Stimulated activated CD4-positive, alpha-beta T cell treated with anti-CD3 and anti-CD28 coated beads, Interleukin-15, amount 100 ng/mL, for 1 hour (primary cell): Measurements from ENCODE around the gene CASP2.

Experiments used
- DNase-seq, 2 donors: peaks; one replicate each; pipeline ENCODE4 v3.0.0-alpha.2; 2020; ENCODE audit warnings: low read depth in 1 of 2, low spot score in 1 of 2

CASP2 gene

GRCh38 chr7:143287935-143288826 is at the start of gene CASP2:
TSS of gene CASP2 (plus strand) at chr7:143288351. CDS start at chr7:143288456, 105 bp downstream.
- peak; percentile 98 to 99 for DNase-seq

- DNase-seq: no peak
Measured at GRCh38 chr7:143239813-143240212, 48.3 kb upstream of the CASP2 start.

GRCh38 chr7:143240291-143241168 is 47.6 kb upstream of the CASP2 start:
- DNase-seq: peak; percentile 32 to 42

GRCh38 chr7:143242306-143242705 is 45.8 kb upstream of the CASP2 start:
- DNase-seq: no peak

DNA sequence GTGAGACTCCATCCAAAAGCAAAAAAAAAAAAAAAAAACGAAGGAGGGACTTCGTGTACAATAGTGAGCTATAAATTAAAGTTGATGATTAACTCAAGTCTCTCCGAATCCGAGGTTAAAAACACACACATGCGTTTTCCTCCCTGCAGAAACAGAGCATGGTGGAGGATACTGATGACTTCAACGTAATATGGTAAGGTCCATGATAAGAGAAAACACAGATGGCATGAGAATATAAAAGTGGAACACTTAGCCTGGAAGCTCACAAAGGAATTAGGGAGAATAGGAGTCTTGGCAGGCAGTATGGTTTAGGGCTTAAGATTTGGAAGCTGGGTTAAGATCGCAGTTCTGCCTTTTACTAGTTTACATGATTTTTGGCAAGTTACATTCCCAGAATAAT is 45.0 kb upstream of the CASP2 start:
- no peak for DNase-seq

DNA sequence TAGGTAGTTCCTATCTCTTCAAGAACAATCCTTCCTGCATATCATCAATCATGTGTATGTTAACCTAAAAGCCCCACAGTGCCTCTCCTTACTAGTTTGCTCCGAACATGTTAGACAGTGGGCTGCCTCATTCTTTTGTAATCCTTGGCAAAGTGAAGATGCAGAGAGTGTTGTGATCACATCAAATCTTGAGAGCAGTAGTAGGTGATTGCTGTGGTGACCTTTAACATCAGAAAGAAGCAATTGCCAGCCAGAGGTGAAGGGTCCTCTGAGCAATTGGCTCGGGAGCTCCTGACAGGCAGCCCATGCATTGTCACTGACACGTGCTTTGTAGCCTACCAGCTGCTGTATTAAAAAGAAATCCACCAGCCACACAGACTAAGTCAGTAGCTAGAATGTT is 44.5 kb upstream of the CASP2 start:
- DNase-seq: no peak

- no peak for DNase-seq
Measured at GRCh38 chr7:143244321-143244720, 43.8 kb upstream of the CASP2 start.

- no peak for DNase-seq
Measured at GRCh38 chr7:143245123-143245522, 43.0 kb upstream of the CASP2 start.

DNA sequence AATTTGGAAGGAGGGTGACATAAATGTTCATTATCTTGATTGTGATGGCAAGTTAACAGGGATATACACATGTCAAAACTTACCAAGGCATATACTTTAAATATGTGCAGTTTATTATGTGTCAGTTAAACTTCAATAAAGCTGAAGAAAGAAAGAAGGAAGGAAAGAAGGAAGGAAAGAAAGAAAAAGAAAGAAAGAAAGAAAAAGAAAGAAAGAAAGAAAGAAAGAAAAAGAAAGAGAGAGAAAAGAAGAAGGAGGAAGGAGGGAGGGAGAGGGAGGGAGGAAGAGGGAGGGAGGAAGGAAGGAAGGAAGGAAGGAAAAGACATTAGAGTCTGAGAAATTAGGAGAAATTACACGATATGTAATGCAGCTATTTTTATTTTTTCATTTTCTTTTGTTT is 40.8 kb upstream of the CASP2 start:
- no peak for DNase-seq

DNA sequence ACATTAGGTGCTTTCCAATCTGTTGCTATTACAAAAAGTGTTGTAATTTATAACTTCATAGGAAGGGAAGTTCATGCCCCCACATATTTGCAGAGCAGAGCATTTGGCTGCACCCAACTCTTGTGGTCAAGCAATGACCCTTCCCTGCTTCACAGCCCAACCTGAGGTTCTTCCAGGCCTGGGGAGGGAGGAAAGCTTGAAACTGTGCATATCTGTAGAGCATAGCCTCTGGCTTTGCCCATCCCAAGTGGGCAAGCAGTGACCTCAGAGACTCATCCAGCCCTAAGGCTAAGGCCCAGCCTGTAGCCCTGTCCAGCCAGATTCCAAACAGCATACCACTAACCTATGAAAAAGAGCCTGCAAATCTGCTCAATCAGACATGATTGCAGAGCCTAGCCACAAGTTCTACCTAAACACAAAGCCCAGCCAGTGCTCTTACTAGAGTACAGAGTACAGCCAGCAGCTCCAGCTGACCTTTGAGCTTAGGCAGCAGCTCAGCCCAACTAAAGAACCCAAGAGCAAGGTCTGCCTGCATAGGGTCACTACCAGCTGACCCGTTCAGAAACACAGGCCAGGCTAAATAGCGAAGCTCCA is 39.3 kb upstream of the CASP2 start:
- DNase-seq: no peak

DNA sequence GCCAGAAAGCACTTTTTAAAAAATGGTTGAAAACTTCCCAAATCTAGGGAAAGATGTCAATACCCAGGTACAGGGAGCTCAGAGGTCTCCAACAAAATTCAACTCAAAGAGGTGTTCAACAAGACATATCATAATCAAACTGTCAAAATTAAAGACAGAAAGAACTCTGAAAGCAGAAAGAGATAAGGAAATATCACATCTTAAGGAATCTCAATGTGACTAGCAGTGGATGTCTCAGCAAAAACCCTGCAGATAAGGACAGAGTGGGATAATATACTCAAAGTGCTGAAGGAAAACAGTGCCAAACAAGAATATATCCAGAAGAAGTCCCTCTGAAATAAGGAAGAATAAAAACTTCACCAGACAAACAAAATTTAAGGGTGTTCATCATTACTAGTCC is 38.0 kb upstream of the CASP2 start:
- no peak for DNase-seq

- DNase-seq: no peak
Measured at GRCh38 chr7:143250822-143251221, 37.3 kb upstream of the CASP2 start.

- DNase-seq: no peak
Measured at GRCh38 chr7:143252006-143252405, 36.1 kb upstream of the CASP2 start.

DNA sequence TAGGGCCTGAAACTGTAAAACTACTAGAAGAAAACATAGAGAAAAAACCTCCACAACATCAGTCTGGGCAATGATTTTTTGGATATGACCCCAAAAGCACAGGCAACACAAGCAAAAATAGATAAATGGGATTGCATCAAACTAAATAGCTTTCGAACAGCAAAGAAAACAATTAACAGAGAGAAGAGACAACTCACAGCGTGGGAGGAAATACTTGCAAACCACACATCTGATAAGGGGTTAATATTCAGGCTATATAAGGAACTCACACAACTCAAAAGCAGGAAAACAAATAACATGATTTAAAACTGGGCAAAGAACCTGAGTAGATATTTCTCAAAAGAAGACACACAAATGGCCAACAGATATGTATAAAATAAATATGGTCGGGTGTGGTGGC is 32.6 kb upstream of the CASP2 start:
- DNase-seq: no peak

GRCh38 chr7:143256325-143256724 is 31.8 kb upstream of the CASP2 start:
- no peak for DNase-seq

DNA sequence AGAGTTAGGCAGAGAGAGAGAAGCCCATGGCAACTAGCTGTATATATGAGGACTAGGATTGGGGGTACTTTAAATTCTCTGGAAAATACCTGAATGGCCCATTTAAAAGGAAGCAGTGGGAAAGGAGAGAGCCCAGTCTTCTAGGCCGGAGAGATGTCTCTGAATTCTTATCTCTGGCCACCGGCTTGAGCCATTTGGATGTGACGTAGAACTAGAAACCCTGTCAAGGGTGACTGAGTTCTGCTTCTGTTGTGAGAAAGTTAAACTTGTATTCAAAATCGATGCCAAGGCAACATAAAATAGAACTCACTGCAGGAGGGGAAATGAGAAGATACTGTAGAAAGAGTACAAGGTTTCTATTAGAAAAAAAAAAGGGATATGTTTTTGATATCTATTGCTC is 31.2 kb upstream of the CASP2 start:
- DNase-seq: no peak

- DNase-seq: no peak
Measured at GRCh38 chr7:143257501-143257900, 30.6 kb upstream of the CASP2 start.

- no peak for DNase-seq
Measured at GRCh38 chr7:143258831-143259230, 29.3 kb upstream of the CASP2 start.

DNA sequence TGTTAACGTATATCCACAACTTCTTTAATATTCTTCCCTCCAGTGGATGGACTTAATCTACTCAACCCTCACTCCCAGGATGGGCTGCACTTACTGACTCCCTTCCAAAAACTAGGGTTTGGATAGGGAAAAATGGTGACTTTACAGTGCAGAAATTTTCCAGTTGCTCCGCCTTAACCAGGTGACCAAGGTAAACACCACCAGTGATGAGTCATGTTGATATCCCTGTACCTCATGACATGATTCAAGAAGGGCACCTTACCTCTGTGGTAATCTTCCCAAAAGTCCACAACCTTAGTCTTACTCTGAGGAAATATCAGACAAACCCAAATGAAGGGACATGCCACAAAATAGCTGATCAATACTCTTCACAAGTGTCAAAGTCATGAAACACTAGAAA is 28.4 kb upstream of the CASP2 start:
- no peak for DNase-seq

- DNase-seq: no peak
Measured at GRCh38 chr7:143261901-143262300, 26.2 kb upstream of the CASP2 start.

DNA sequence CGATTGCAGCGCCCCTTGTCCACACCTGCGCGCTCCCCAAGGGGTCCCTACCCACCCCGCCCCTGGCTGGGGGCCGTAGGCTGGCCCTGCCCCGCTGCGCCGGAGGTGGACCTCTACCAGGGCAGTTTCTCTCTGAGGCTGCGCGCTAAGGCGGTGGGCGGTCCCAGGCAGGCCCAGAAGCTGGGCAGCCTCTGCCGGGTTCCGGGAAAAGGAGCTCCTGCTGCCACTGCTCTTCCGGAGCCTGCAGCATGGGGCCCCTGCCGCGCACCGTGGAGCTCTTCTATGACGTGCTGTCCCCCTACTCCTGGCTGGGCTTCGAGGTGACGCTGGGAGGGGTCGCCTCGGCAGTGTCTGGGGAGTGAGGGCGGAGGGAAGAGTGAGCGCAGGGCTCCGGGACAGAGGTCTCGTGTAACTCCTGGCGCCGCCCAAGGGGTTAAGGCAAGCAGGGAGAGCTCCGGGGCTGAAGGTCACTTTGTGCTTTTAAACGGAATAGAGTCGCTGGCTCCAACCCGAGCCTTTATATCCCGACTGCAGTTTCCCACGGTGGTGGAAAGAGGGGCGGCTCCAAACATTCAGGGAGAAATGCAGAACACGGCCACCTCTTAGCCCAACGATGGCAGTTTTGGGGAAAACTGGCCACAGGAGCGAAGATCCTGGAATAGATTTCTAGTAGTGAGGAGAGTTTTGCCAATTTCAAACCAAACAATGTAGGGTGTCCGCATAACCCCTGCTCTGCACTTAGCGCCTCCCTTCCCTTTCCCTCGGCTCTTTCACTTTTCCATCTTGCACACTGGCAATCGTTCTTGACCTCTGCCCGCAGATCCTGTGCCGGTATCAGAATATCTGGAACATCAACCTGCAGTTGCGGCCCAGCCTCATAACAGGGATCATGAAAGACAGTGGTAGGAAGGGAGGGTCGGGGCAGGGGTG is 24.6 kb upstream of the CASP2 start, which contains the start of gene GSTK1:
Gene GSTK1 (plus strand): TSS at position 176 of the 930 bp plus-strand sequence. CDS start 73 bp downstream, at position 249.
- peak; percentile 67 to 69 for DNase-seq
